Calu3 (cell line): ENCODE measurements around the gene LPCAT4. TPM values are rescaled to one million over a fixed set of nuclear protein-coding genes. Genes with fewer than 3 reads are reported as not detected.

ENCODE experiments used
- BruUV-seq: library from RNA; stranded (reverse); fragments of 400-500 nt; replicated peaks from 2 replicates; lab custom pipeline; 2021; lab: Mats Ljungman, UMichigan
- CTCF ChIA-PET: fragments of 300-600 bp; sonication (Branson Sonifier 250); formaldehyde crosslinking; loops from one replicate; lab custom pipeline; 2022; ENCODE audit warnings: antibody characterized with exemption; lab: Charles Lee
- DNase-seq: peaks from one replicate; pipeline ENCODE4 v3.0.0; 2022
- H3K27ac Mint-ChIP-seq: one replicate; pipeline ENCODE4 v1.8.0; 2022; ENCODE audit warnings: mixed read lengths; ENCODE audit not compliant: unreplicated experiment
- H3K27me3 Mint-ChIP-seq: one replicate; pipeline ENCODE4 v1.8.0; 2022; ENCODE audit warnings: mixed read lengths; ENCODE audit not compliant: unreplicated experiment
- H3K36me3 Mint-ChIP-seq: one replicate; pipeline ENCODE4 v1.8.0; 2022; ENCODE audit warnings: mild to moderate bottlenecking, moderate library complexity, mixed read lengths; ENCODE audit not compliant: insufficient read depth, unreplicated experiment
- H3K4me1 Mint-ChIP-seq: one replicate; pipeline ENCODE4 v1.8.0; 2022; ENCODE audit warnings: mild to moderate bottlenecking, low read depth, mixed read lengths; ENCODE audit not compliant: unreplicated experiment
- H3K4me3 Mint-ChIP-seq: one replicate; pipeline ENCODE4 v1.8.0; 2022; ENCODE audit warnings: mild to moderate bottlenecking, low read depth, moderate library complexity, mixed read lengths; ENCODE audit not compliant: unreplicated experiment
- H3K9me3 Mint-ChIP-seq: one replicate; pipeline ENCODE4 v1.8.0; 2022; ENCODE audit warnings: low read depth, mixed read lengths; ENCODE audit not compliant: unreplicated experiment
- intact Hi-C: fragments of 100-400 bp; cut with micrococcal nuclease; formaldehyde crosslinking; loops from one replicate; pipeline ENCODE4 v1.10.0; 2022; ENCODE audit not compliant: unreplicated experiment
- total RNA-seq: library from RNA; stranded (reverse); gene quantifications from 2 replicates; pipeline ENCODE4 v1.2.3, GENCODE V29; 2022
- TF ChIP-seq, protein P1 (sequence below): fragments of 200-600 bp; IDR thresholded peaks from one replicate; pipeline ENCODE4 v1.8.0; 2022; ENCODE audit warnings: antibody characterized with exemption; ENCODE audit not compliant: unreplicated experiment

The LPCAT4 gene
- total RNA-seq, 1 experiment from 2014 or later = 28.9 TPM

DNA sequence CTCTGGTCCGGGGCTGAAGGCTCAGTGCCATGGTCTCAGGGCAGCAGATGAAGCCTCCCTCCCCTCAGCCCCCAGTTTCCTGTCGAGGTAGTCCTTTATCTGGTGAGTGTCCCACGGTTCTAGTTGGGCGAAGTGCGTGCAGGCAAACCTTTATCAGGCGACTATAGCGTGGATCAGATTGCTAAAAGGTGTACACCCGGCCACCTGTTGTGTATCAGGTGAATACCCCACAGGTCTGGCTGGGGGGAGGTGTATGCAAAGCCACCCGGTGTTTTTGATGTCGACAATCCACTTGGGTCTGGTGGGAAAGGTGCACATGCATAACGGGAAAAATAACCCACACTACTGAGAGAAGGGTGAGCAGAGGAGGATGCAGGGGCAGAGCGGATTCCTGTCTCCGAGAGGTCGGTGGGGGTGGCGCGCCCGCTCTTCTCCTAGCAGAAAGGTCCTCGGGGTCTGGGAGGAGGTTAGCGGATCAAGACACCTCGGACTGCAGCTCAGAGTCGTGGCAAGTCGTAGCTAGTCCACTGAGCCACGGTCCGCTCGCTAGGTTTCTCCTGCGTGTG, 29.9 kb downstream of the LPCAT4 start:
- CTCF ChIA-PET = interaction anchor here (1.4 kb wide), 1 partner anchor 31 kb away, joined by 3 read pairs; no protein-coding TSS in a partner anchor
- Mint-ChIP-seq H3K27ac (peak overlapping the region; percentile 30), H3K9me3 (no peaks in the 10 kb centered on the region), H3K36me3 (peaks cover 16% of the 10 kb centered on the region), H3K4me1 (peaks cover 7% of the 10 kb centered on the region), H3K27me3 (no peaks in the 10 kb centered on the region), H3K4me3 (peak overlapping the region; percentile 71)
- intact Hi-C loops = loop anchor here (10.0 kb wide), 1 partner anchor 112 kb away; the partner anchor contains the start of gene EMC4
- TF ChIP-seq, protein P1, sequence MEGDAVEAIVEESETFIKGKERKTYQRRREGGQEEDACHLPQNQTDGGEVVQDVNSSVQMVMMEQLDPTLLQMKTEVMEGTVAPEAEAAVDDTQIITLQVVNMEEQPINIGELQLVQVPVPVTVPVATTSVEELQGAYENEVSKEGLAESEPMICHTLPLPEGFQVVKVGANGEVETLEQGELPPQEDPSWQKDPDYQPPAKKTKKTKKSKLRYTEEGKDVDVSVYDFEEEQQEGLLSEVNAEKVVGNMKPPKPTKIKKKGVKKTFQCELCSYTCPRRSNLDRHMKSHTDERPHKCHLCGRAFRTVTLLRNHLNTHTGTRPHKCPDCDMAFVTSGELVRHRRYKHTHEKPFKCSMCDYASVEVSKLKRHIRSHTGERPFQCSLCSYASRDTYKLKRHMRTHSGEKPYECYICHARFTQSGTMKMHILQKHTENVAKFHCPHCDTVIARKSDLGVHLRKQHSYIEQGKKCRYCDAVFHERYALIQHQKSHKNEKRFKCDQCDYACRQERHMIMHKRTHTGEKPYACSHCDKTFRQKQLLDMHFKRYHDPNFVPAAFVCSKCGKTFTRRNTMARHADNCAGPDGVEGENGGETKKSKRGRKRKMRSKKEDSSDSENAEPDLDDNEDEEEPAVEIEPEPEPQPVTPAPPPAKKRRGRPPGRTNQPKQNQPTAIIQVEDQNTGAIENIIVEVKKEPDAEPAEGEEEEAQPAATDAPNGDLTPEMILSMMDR = no peak
- BruUV-seq = no TSS peak
- DNase-seq = no peak

DNA sequence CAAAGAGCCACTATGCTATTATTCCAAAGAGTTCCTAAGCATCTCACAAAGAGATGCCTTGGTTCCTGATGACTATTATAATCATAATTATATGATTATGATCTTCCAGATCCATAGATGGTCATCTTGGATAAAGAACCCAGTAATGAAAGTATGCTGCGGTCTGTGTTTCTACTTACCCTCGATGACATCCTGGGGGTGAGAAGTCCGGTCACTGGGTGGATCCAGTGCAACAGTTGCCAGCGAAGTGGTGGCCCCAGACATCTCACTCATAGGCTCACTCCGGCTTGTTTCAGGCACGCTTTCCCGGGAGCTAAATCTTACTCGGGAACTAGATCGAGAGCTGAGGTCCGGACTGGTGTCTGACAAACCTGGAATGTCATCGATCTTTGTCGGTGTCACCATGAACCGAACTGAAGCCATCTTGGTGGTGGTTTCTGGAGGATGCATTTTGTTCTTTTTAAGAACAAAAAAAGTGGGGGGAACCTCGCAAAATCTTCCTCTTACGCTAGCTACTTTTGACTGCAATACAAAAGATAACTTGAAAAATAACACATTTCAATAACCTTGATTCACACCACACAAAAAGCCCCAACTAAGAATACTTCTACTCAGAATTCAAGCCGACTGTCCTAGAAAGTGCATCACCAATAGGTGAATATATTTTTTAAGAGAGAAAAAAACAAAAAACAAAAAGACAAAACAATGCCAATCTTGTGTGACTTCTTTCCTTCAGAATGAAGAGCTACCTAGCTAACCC, 30.6 kb downstream of the LPCAT4 start:
- Mint-ChIP-seq H3K27me3 (no peaks in the 10 kb centered on the region), H3K4me3 (peak overlapping the region; percentile 71), H3K9me3 (no peaks in the 10 kb centered on the region), H3K27ac (no peak overlapping the region), H3K4me1 (peaks cover 7% of the 10 kb centered on the region), H3K36me3 (peaks cover 12% of the 10 kb centered on the region)
- CTCF ChIA-PET = no interaction called here
- BruUV-seq = no TSS peak
- TF ChIP-seq, protein P1 = no peak
- intact Hi-C loops = loop anchor here (10.0 kb wide), 1 partner anchor 112 kb away; the partner anchor contains the start of gene EMC4
- no peak for DNase-seq

DNA sequence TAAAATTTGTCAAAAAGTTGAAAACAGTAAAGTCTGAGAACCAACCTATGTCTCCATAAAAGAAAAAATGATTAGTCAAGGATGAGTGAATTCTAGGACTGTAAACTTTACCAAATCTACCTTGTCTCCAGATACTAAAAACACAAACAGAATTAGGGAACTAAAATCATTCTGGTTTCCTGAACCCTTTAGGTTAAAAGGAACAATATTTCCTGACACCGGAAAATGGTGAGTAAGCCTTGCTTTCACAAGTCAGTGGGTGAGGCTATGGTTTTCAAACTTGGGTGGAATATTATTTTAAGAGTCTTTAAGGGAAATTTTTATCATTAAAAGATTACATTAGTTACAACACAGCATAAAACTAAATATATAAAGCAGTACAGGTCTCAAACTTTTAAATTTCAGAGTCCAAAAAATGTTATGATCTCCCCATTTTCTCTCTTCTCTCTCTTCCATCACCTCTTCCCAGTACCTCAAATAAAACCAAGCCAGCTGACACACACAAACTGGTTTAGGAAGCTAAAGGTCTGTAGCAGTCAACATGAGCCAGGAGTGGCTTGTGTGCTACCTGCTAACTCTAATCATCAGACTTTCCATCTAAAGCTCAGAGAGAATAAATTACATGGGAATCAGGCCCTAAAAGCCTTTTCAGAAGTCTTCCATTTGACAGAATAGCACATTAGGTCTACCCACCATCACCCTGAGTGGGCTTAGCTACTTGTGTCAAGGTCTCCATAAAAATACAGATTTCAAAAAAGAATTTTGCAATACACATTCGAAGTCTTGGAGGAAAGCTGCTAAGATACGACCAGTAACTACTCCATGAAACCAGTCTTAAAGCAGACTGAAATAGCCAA, 31.6 kb downstream of the LPCAT4 start:
- Mint-ChIP-seq H3K36me3 (peaks cover 12% of the 10 kb centered on the region), H3K27me3 (no peaks in the 10 kb centered on the region), H3K27ac (no peak overlapping the region), H3K4me1 (peaks cover 7% of the 10 kb centered on the region), H3K4me3 (no peak overlapping the region), H3K9me3 (no peaks in the 10 kb centered on the region)
- TF ChIP-seq, protein P1 = no peak
- intact Hi-C loops = loop anchor here (10.0 kb wide), 1 partner anchor 111 kb away; the partner anchor contains the start of gene EMC4
- no peak for DNase-seq
- no TSS peak for BruUV-seq
- CTCF ChIA-PET = no interaction called here

DNA sequence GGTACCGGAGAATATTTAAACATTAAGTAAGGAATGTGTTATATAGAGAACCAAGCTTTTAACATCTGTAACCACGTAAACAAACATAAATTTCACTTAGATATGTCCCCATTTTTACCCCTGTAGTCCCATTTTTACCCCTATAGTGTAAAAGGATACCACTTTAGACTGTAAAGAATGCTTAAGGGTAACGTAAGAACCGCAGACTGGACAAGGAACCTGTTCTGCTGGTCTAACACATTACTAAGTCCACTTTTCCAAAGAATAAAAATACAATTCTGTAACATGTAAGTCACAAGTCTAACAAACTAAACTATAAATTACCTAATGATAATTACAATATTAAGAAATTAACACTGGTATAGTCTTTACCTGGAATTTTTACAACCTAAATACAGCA, 32.3 kb downstream of the LPCAT4 start:
- Mint-ChIP-seq H3K9me3 (no peaks in the 10 kb centered on the region), H3K4me3 (no peak overlapping the region), H3K27ac (no peak overlapping the region), H3K36me3 (peaks cover 12% of the 10 kb centered on the region), H3K4me1 (peaks cover 7% of the 10 kb centered on the region), H3K27me3 (no peaks in the 10 kb centered on the region)
- CTCF ChIA-PET = no interaction called here
- no TSS peak for BruUV-seq
- intact Hi-C loops = loop anchor here (10.0 kb wide), 1 partner anchor 110 kb away; the partner anchor contains the start of gene EMC4
- TF ChIP-seq, protein P1 = no peak
- DNase-seq = no peak
